Measurements from ENCODE around the gene TPST2.

The TPST2 gene

DNA sequence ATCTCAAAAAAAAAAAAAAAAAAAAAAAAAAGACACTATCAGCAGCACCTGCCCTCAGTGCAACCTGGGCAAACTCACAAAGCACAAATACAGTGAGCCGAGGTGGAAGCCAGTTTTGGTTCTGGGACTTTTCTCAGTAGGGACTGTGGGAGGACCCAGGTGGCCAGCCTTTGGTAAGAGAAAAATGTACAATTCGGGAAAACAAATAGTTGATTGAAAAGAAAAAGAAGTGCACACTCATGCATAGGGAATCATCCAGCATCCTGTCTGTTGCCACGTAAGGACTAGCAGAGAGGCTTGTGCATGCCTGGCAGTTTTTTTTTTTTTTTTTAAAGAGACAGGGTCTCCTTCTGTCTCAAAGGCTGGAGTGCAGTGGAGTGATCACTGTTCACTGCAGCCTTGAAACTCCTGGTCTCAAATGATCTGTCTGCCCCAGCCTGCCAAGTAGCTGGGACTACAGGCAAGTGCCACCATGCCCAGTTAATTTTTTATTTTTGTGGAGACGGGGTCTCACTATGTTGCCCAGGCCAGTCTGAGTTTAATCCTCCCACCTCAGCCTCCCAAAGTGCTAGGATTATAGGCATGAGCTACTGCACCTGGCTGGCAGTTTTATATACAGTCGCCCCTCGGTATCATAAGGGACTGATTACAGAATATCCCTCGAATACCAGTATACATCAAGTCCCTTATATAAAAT is 36.7 kb downstream of the TPST2 start:
- DNase-seq (ENCODE audit: low read depth): peak; percentile 68

DNA sequence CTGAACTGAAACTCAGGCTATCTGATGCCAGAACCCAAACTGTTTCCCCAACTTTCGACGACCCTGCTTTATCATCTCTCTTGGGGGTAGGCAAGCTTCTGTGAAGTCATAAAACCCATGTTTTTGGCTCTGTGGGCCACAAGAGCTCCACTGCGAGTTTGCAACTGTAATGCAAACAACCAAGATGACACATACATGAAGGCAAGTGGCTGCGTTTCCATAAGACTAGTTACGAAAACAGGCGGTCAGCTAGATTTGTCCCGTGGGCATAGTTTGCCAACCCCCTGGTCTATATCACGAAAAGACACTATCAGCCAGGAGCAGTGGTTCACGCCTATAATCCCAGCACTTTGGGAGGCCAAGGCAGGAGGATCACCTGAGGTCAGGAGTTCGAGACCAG is 37.5 kb downstream of the TPST2 start:
- DNase-seq (ENCODE audit: low read depth): no peak

DNA sequence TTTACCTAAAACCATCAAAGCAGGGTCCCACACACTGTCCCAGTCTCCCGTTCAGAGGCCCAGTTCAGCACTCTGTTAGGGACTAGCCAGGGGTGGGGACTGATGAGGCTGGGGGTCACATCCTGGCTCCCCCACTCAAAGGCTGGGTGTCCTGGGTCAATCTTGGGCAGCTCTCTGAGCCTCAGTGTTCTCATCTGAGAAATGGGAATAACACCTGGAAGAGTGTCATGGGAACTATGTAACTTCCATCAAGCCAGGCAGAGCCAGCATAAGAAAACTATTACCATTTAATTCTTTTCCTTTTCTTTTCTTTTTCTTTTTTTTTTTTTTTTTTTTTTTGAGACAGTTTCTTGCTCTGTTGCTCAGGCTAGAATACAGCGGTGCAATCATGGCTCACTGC is 38.4 kb downstream of the TPST2 start:
- DNase-seq (ENCODE audit: low read depth): no peak

DNA sequence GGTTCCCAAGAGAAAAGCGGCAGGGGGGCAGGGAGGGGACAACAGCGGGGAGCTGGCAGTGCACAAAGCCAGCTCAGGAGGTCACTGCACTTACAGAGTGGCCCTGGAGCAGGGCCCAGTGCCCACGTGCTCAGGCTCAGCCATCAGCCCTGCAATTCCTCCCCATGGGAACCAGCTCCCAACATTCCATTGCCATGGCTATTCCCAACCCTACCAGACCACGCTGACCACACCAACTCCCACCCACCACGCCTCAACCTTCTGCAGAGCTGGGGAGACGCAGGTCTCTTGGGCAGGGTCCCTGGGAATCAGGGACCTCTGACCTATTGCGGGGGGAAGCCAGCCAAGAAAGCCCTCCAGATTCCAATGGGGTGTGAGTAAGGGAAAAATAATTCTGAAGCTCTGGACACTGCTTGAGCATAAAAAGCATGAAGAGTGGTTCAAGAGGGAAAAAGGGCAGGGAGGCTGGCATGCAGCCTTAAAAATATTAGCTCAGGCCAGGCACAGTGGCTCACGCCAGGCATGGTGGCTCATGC is 39.4 kb downstream of the TPST2 start:
- DNase-seq (ENCODE audit: low read depth): peak; percentile 87

DNA sequence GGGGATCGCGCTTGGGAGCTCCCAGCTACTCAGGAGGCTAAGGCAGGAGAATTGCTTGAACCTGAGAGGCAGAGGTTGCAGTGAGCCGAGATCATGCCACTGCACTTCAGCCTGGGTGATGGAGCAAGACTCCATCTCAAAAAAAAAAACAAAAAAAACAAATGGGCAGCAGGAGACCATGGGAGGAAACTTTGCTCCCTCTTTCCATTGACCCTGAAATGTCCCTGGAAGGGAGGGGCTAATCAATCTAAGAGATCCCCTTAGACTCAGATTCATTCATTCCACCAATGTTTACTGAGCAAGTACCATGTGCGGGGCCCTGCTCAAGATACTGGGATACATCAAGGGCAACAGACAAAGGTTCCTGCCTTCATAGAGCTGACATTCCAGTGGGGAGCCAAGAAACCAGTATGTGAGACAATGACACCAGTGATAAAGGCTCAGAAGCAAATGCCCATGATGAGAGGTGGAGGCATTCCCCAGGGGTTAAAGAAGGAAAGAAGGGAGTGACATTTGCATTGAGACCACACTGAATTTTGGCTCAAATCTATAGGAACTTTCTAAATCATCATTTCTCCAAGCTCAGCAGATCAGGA is 39.9 kb downstream of the TPST2 start:
- DNase-seq (ENCODE audit: low read depth): no peak

DNA sequence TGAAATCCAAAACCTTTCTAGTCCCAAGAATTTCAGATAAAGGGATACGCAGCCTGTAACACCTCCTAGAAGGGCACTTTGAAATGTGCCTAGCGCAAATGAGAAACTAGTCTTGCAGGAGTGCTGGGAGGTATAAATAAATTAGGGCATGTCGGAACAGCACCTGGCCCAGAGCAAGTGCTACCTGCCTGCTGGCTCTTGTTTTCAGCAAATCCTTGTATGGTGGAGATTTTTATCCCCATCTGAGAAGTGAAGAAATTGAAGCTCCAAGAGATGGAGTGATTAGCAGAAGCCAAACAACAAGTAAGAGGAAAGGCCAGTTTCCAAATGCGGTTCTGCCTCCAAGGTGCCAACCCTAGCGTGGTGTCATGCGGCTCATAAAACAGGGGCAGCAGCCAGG is 40.9 kb downstream of the TPST2 start:
- DNase-seq (ENCODE audit: low read depth): no peak

DNA sequence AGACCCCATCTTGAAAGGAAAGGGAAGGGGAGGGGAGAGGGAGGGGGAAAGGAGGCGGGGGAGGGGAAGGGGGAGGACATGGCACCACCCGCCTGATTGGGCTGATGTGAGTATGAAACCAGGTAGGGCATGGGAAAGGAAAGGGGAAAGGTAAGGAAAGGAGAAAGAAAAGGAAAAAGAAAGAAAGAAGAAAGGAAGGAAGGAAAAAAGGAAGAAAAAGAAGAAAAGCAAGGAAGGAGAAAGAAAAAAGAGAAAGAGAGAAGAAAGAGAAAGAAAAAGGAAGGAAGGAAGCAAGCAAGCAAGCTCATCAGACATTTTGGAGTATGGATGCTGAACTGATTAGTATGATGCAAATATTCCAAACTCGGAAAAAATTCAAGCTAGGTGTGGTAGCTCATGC is 41.6 kb downstream of the TPST2 start:
- DNase-seq (ENCODE audit: low read depth): no peak

DNA sequence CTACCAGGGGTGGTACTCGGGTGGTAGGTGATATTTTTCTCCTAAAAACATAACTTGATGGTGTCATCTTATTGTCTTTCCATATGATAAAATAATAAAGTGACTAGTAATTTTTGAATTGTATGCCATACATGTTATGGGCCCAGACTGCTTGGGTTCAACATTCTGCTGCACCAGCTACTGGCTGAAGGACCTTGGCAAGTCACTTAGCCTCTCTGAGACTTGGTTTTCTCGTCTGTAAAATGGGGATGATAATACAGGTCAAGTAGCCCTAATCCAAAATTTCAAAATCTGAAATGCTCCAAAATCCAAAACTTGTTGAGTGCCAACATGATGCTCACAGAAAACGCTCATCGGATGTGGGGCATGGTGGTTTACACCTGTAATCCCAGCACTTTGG is 42.1 kb downstream of the TPST2 start:
- no peak for DNase-seq (ENCODE audit: low read depth)

DNA sequence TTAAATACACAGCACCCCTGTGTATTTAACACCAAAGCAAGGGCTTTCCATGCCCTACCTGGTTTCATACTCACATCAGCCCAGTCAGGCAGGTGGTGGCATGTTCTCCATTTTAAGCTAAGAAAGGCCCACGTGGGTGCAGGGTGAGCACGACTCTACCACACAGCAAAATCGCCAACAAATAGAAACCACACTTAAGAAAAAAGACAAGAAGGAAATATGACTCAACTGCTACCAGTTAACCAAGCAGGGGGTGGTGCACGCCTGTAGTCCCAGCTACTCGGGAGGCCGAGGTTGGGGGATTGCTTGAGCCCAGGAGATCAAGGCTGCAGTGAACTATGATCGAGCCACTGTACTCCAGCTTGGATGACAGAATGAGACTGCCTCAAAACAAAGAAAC is 42.5 kb downstream of the TPST2 start:
- no peak for DNase-seq (ENCODE audit: low read depth)

DNA sequence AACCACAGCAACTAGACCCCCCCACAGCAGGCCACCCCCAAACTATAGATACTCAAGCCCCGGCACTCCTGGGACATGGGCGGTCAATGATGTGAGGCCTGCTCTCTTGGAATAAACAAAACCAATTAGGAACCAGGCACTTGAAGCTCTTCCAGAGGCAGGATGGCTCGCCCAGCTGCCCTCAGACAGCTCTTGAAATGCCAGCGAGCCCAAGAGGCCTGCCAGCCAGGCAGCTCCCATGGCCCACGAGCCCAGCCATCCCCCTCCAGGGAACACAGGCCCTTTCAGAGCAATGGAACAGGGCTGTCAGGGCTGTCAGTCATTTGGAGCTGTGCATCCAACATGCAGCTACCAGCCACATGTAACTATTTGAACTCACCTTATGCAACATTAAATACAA is 43.6 kb downstream of the TPST2 start:
- no peak for DNase-seq (ENCODE audit: low read depth)

DNA sequence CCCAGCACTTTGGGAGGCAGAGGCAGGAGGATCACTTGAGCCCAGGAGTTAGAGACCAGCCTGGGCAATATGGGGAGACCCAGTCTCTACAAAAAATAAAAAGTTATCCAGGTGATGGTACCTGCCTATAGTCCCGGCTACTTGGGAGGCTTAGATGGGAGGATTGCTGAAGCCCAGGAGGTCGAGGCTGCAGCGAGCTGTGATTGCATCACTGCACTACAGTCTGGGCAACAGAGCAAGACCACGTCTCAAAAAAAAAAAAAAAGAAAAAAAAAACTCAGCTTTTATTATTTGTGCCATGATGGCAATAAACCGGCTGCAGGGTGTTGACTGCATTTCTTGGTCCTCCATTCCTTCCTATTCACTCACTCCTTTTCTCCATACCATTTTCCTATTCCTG is 44.1 kb downstream of the TPST2 start:
- no peak for DNase-seq (ENCODE audit: low read depth)

DNA sequence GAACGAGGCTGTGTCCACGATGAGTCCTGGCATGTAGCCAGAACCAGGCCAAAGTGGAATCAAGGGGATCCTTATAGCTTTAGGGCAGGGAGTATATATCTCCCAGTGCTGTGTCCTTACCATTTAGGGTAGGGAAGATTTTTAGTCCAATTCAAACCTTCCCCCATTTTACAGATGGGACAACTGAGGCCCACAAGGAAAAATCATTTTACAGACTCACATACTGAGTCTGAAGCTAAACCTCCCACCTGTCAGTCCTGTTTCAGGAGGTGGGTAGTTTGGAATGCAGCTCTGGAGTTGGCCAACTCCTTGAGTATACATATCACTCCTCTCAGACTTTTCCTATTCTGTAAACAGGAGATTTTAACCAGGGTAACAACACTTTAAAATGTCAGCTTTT is 44.5 kb downstream of the TPST2 start:
- no peak for DNase-seq (ENCODE audit: low read depth)

DNA sequence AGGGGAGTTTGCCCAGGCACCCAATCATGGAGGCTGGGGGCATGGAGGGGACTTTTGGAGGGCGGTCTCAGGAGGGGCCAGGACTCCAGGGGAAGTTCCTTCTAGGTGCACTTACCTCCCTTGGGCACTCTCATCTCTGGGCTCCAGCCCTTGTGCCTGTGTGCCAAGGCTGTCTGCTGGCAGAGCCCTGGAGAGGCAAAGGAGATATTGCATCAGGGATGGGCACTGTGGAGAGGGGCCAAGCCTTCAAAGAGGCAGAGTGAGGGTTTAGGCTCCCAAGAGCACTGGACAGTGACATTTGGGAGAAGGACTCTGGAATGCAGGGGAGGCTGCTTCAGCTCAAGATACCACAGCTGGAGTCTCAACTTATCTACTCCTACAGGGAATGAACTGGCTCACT is 45.4 kb downstream of the TPST2 start:
- DNase-seq (ENCODE audit: low read depth): no peak

DNA sequence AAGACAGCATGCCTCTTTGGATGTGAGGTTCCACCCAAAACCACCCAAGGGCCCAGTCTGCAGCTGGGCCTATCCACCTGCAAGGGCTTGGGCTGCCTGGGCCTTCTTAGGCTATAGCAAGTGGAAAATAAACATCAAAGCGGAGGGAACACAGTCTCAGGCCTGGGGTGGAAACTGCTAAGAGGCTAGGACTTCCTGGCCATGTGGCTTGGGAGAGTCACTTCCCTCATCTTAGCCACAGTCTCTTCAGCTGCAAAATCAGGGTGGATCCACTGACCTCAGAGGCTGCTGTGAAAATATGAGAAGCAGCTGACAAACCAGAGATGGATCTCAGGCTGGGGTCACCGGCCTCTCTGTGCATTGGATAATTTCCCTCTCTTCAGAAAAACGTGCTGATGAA is 47.1 kb downstream of the TPST2 start:
- DNase-seq (ENCODE audit: low read depth): no peak

DNA sequence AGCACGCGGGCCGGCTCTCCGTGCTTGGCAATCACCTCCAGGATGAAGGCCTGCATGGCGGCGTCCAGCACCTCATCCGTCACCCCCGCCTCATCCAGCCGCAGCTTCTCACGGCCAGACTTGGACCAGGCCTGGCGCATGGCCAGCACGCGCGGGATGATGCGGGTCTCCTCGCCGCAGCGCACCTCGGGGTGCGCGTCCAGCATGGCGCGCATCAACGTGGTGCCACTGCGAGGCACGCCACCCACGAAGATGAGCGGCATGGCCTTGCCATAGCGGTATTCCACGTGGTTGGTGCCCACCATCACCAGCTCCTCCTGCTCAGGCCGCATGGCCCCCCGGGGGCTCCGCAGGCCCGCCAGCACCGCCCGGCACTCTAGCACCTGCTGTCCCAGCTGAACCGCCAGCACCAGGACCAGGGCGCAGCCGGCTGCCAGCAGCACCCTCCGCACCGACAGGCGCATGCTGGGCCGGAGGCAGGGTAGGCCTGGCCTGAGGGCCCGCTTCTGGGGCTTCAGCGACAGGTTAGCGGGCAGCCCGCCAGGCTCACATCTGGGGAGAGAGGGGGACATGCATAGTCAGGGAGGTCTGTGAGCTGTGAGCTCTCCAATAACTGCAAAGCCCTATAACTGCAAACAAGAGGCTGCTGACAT is 48.6 kb downstream of the TPST2 start:
- no peak for DNase-seq (ENCODE audit: low read depth)

DNA sequence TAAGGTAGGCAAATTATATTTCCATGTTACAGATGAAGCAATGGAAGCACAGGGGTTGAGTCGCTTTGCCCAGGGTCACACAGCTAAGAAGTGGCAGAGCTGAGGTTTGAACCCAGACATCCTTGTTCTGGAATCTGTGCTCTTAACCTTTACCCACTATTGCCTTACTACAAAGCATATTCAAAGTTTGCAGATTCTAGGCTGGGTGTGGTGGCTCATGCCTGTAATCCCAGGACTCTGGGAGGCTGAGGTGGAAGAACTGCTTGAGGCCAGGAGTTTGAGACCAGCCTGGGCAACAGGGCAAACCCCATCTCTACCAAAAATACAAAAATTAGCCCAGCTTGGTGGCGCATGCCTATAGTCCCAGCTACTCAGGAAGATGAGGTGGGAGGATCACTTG is 49.8 kb downstream of the TPST2 start:
- no peak for DNase-seq (ENCODE audit: low read depth)

DNA sequence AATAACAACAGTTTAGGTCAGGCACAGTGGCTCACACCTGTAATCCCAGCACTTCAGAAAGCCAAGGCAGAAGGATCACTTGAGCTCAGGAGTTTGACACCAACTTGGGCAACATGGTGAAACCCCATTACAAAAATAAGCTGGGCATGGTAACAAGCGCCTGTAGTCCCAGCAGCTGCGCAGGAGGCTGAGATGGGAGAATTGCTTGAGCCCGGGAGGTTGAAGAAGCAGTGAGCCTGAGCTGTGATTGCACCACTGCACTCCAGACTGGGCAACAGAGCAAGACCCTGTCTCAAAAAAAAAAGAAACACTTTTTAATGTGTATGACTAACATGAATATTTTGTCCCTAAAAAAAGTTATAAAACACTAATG is 53.2 kb downstream of the TPST2 start:
- no peak for DNase-seq (ENCODE audit: low read depth)

DNA sequence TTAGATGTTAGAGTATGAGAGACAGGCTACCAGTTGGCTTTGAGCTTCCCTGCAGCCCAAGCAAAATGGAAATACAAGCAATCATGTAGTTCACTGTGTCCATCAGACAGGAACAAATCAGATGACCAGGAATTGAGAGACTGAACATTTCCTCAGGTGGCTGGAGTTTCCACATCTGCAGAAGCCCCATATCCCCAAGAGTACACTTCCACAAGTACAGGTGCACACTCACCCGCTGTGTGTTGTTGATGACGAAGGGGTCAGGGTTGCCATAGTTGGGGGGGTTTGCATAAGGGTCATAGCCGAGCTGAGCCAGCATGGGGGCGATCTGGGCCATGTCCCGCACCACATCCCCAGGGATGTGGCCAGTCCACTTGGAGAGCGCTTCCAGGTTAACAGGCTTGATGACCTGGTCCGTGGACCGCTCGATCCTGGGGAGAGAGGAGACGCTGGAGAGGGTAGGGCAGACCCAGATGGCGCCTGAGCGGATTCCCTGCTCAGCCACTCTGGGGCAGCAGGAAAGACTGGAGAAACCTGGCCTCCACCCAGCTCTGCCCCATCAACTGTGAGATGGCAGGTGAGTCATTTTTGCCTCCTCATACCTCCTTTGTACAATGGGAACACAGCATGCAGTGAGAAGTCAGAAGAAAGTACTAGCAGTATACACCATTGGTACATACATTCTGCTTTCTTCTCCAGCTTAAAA is 53.7 kb downstream of the TPST2 start:
- DNase-seq (ENCODE audit: low read depth): no peak

DNA sequence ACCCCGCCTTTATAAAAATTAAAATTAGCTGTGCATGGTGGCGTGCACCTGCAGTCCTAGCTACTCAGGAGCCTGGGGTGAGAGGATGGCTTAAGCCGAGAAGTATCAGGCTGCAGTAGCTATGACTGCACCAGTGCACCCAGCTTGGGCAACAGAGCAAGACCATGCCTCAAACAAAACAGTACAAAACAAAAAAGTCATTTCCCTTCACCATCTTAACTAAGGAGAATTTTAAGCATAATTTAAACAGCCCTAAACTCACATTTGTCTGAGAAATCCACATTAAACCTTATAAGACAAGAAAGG is 54.4 kb downstream of the TPST2 start:
- no peak for DNase-seq (ENCODE audit: low read depth)

DNA sequence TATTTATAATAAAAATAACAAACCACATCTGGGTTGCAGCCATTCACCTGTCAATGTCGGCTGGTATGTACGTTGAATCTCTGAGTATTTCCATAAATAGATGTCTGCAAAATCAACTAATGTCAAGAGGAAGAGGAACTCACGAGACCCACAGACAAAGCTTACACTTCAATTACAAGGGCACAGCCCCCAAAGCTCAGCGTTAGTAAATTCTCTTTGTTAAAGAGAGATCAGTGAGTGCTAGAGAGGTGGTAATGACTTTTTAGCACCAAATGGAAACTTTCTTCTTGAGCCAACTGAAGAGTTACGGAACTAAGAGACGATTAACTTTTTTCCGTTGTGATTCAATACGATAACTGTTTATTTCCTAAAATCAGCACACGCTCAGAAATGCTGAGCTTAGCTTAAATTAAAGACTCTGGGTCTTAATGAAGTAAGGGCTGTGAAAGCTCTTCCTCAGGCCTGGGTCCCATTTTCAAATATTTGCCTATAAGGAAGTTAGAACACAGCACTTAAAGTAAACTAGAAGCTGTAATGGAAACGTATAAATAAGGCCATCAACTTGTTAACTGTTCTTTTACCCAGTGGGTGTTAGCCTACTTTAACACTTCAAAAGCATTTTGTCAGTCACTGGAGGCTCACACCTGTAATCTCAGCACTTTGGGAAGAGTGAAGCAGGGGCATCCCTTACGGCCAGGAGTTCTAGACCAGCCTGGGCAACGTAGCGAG is 54.9 kb downstream of the TPST2 start:
- DNase-seq (ENCODE audit: low read depth): no peak

DNA sequence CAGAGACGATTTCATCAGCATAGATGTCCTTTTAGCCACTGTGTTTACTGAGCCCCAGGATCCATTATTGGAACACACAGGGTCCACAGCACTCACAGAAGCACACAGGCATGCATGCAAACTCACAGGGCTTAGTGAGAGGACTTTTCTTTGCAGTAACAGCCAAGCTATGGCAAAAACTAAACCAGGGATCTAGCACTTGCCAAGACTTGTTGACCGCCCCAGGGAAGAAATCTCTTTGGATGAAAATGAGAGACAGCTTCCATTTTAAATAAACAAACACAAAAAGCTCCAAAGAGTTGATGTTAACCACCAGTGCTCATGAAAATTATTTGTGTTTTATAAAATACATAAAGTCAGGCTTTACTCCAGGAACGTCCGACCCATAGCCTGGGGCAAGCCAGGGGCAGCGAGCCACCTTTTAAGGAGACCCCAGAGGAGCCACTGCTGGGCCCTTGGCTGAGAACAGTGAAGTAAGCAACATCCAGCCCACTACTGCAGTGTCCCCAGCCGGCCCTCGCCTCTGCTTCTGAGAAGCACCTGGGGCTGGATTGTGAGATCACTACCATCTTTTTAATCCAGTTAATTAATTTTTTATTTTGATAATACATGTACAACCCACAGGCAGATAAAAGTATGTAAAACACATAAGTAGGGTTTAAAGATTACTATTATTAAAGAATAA is 55.6 kb downstream of the TPST2 start:
- DNase-seq (ENCODE audit: low read depth): no peak

DNA sequence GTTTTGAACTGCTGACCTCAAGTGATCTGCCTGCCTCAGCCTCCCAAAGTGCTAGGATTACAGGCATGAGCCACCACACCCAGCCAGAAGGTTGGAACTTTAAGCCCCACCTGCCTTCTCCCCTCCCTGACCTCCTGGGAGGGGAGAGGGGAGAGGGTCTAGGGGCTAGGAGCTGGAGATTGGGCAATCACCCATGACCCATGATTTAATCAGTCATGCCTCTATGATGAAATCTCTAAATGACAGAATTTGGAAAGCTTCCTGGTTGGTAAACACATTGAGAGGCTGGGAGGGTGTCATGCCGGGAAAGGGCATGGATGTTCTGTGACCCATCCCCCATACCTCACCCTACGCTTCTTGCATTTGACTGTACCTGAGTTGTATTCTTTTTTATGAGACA is 60.6 kb downstream of the TPST2 start:
- DNase-seq (ENCODE audit: low read depth): no peak

All from GM04504 (cell line).